Measurements from ENCODE around the gene USP6NL.

USP6NL gene

DNA sequence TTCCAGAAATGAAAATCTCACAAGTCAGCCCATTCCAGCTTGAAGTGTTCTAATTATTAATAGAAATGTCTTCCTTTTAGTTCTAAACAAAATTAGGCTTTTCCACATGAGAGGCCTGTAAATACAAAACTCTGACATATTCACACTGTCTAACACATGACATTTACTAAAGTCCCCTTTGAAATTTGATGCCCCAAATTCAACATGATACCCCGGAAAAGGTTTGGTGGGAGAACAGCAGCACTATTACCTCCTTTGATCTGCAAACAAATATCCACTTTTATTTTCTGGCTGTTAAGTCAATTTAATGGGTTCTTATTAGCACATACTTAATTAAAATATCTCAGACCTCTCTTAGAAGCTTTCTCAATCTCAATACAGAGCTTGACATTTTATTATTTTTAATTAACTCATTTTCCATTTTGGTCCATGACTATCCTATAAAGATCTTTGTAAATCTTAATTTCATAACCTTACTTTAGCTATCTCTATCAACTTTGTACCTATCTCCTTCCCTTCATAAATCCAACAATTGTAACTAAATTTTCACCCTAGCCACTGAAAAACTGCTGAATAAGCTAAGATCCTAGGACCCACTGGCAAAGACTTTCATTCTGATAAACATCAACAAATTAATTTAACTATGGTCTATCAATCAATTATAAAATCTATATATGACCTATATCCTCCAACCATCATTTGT, 63.2 kb downstream of the USP6NL start:
- Histone ChIP-seq H3K27ac (no peak overlapping the region), H3K27me3 (ENCODE audit: control insufficient read depth, insufficient read depth, low read length) (no peaks in the 10 kb centered on the region), H3K9me3 (ENCODE audit: control insufficient read depth, low read length) (no peaks in the 10 kb centered on the region), H3K9ac (no peak overlapping the region), H3K79me2 (peaks cover 12% of the 10 kb centered on the region), H3K36me3 (ENCODE audit: control insufficient read depth, insufficient read depth, low read length) (no peaks in the 10 kb centered on the region), H3K4me3 (ENCODE audit: low read depth, low read length) (no peak overlapping the region), H3K4me2 (ENCODE audit: low read length) (no peak overlapping the region), H2AFZ (no peak overlapping the region), H3K4me1 (peaks cover 7% of the 10 kb centered on the region)
- TF ChIP-seq, protein P1, sequence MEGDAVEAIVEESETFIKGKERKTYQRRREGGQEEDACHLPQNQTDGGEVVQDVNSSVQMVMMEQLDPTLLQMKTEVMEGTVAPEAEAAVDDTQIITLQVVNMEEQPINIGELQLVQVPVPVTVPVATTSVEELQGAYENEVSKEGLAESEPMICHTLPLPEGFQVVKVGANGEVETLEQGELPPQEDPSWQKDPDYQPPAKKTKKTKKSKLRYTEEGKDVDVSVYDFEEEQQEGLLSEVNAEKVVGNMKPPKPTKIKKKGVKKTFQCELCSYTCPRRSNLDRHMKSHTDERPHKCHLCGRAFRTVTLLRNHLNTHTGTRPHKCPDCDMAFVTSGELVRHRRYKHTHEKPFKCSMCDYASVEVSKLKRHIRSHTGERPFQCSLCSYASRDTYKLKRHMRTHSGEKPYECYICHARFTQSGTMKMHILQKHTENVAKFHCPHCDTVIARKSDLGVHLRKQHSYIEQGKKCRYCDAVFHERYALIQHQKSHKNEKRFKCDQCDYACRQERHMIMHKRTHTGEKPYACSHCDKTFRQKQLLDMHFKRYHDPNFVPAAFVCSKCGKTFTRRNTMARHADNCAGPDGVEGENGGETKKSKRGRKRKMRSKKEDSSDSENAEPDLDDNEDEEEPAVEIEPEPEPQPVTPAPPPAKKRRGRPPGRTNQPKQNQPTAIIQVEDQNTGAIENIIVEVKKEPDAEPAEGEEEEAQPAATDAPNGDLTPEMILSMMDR (IDR thresholded peaks at IDR 0.05): no peak

DNA sequence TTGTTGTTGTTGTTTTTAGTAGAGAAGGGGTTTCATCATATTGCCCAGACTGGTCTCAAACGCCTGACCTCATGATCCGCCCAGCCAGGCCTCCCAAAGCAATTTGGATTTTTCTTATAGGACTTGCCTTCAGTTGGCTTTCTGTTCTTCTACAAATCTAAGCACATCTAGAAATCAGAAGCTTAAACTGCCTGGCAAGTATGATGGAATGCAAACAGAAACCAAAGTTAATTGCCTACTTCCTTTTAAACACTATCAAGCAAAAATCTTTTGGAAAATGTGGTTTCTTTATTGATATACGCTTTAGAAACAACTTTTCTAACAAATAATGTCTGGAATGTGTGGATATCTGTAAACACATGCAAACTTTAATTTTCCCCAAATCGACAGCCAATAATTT, 64.9 kb downstream of the USP6NL start:
- no peak overlapping the region for H3K4me2 ChIP-seq (ENCODE audit: low read length)
- H3K9ac ChIP-seq: no peak overlapping the region
- no peaks in the 10 kb centered on the region for H3K27me3 ChIP-seq (ENCODE audit: control insufficient read depth, insufficient read depth, low read length)
- H3K36me3 ChIP-seq (ENCODE audit: control insufficient read depth, insufficient read depth, low read length): no peaks in the 10 kb centered on the region
- no peaks in the 10 kb centered on the region for H3K9me3 ChIP-seq (ENCODE audit: control insufficient read depth, low read length)
- TF ChIP-seq, protein P1 (IDR thresholded peaks at IDR 0.05): no peak
- H3K4me1 ChIP-seq: peaks cover 7% of the 10 kb centered on the region
- no peak overlapping the region for H2AFZ ChIP-seq
- no peak overlapping the region for H3K27ac ChIP-seq
- H3K79me2 ChIP-seq: peaks cover 17% of the 10 kb centered on the region
- H3K4me3 ChIP-seq (ENCODE audit: low read depth, low read length): no peak overlapping the region

DNA sequence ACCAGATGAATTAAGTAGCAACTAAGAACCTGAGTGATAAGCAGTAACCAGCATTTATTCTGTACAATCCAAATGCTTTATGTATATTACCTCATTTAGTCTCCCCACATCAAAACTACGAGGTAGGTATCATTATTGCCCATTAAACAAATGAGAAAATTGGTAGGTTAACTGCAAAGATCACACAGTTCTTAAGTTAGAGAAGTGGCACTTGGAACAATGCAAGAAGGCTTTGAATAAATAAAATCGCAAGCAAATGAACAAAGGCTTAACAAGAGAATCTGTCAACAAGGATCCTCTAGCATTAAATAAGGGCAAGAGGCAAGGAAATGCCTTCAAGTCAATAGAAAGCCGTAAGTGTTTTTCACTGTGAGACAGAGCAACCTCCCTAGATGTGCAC, 70.2 kb downstream of the USP6NL start:
- Histone ChIP-seq H3K36me3 (ENCODE audit: control insufficient read depth, insufficient read depth, low read length) (no peaks in the 10 kb centered on the region), H3K79me2 (peaks cover 28% of the 10 kb centered on the region), H3K27ac (no peak overlapping the region), H3K4me3 (ENCODE audit: low read depth, low read length) (no peak overlapping the region), H3K9me3 (ENCODE audit: control insufficient read depth, low read length) (no peaks in the 10 kb centered on the region), H3K4me1 (peaks cover 13% of the 10 kb centered on the region), H3K27me3 (ENCODE audit: control insufficient read depth, insufficient read depth, low read length) (no peaks in the 10 kb centered on the region), H3K9ac (no peak overlapping the region), H2AFZ (no peak overlapping the region), H3K4me2 (ENCODE audit: low read length) (no peak overlapping the region)
- TF ChIP-seq, protein P1 (IDR thresholded peaks at IDR 0.05): no peak

DNA sequence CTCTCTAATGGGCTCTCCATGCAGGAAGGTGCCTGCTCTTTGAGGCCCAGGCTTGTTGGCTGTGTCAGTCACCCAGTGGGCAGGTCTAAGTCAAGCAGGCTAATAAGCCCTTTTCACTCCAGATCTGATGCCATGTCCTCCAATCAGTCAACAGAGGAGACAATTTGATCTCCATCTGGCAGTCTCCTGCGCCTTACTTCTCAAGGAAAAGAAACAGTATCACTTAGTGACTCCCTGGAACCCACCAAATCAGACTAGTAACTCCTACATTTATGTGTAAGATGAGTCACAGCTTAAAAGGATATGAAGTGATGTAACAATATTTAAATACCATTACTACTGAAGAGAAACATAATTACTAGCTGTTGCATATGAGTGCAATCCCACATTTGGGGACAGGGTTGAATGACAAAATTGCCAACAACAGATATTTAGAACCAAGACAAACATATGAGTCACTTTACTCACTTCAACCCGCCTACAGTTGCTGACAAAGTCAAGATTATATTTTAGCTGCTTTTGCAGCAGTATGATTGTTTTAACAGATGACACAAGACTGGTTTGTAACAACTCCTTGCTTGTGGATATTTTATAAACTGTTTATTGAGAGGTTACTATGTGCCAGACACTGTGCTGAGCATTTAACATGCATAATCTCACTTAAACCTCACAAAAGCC, 72.1 kb downstream of the USP6NL start:
- no peak overlapping the region for H3K27ac ChIP-seq

More for the DNA sequence above, 72.1 kb downstream of the USP6NL start:
- Histone ChIP-seq H3K36me3 (ENCODE audit: control insufficient read depth, insufficient read depth, low read length) (no peaks in the 10 kb centered on the region), H2AFZ (no peak overlapping the region), H3K27me3 (ENCODE audit: control insufficient read depth, insufficient read depth, low read length) (no peaks in the 10 kb centered on the region), H3K9ac (no peak overlapping the region), H3K4me2 (ENCODE audit: low read length) (no peak overlapping the region), H3K4me3 (ENCODE audit: low read depth, low read length) (no peak overlapping the region), H3K9me3 (ENCODE audit: control insufficient read depth, low read length) (no peaks in the 10 kb centered on the region), H3K79me2 (peaks cover 27% of the 10 kb centered on the region), H3K4me1 (peaks cover 10% of the 10 kb centered on the region)
- TF ChIP-seq, protein P1 (IDR thresholded peaks at IDR 0.05): no peak
